HT-29 (cell line): ENCODE data around the gene MYCBP2. TPM values are rescaled to one million over a fixed set of nuclear protein-coding genes. Genes with fewer than 3 reads are reported as not detected.

ENCODE experiments used
- DNase-seq: peaks from one replicate; pipeline ENCODE4 v3.0.0-alpha.2; 2015; ENCODE audit warnings: low spot score
- total RNA-seq: library from RNA; depleted of rRNA; stranded (reverse); fragments of >200 nt; shearing (Covaris generic); gene quantifications from 2 replicates; pipeline ENCODE4 v1.2.3, GENCODE V29; 2014

MYCBP2 gene
- total RNA-seq, 1 experiment from 2014 or later, result 54.9 TPM

DNA sequence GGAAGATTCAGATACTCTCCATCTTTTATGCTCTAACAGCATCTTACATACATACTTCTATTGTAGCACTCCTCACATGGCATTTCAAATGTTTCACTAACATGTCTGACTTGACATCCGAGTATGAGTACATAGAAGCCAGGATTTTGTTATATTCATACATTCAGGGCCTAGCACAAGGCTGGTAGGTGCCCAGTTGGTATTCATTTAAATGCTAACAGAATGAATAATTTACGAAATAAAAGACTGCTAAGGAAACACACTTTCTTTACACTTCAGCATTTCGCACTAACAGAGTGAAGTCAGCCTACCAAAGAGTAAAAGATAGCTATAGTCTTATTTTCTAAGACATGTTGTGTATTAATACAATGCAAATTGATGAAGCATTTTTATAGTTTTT, 232.1 kb downstream of the MYCBP2 start:
- DNase-seq, result no peak

DNA sequence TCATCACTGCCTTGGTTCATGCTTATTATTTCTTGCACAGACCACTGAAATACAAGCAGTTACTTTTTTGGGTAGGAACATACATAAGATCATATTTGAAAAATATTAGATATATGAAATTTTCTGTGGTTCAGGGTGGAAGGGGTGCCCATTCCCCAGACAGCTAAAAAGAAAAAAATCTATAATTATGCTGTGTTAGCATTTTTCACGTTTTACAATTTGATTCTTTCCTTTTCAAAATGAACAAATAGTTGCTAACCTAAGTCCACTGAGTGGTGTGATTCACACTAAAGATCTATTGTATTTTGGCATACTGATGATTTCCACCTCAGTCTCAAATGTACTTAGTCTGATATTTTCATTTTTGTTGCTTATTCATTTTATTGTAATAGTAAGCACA, 233.2 kb downstream of the MYCBP2 start:
- no peak for DNase-seq

DNA sequence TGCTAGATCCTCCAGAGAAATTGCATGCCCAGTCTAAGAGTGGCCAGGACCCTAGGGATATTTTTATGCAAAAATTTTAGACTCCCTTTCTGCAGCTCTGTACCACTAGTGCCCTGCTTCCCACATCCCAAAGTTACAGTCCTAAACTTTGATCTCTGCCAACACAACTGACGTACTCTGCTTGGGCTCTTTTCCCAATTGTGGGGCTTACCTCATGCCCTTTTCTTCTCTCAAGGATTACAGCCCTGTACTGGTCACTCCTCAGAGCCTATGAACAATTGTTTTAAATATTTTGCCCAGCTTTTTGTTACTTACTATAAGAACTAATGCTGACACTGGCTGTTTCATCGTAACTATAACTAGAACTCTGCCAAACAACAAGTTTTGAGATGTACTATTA, 242.1 kb downstream of the MYCBP2 start:
- no peak for DNase-seq

DNA sequence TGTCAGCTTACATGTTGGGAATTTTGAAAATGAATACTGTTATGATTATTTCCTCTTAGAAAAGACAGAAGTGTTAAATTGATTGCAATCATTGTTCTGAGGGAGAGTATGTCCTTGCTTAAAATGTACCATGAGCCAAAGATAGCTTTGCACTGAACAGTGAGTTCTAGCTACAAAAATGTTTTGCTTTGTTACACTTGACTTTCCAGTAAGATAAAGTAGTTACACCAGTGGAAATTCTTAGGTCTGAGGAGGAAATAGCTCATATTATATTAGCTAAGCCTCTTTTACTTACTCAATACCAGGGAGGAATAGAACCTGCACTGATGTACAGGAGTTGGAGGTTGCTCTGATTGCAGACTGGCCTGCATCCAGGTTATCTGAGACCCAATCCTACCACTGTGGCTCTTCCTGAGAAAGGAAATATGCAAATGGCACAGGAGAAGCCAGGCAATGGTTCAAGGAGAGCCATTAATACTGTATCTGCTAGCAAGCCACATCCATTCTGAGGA, 246.9 kb downstream of the MYCBP2 start:
- no peak for DNase-seq

DNA sequence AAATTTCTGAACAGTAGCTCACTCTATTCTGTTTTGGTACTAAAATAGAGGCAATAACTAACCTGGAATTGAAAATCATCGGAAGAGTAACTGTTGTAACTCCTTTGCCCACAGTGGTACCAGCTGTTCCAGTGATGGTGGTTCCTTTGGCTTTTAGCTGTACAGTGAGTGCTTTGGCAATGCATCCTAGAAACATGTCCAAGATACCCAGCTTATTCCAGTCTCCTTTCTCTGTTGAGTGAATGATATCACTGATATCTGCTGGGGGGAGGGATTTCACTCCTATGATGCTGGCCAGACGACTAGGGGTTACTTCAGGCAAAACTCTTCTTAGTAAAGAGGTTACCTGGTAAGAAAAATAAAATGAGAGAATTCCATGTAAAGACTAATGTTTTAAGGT, 259.4 kb downstream of the MYCBP2 start:
- DNase-seq, result no peak

DNA sequence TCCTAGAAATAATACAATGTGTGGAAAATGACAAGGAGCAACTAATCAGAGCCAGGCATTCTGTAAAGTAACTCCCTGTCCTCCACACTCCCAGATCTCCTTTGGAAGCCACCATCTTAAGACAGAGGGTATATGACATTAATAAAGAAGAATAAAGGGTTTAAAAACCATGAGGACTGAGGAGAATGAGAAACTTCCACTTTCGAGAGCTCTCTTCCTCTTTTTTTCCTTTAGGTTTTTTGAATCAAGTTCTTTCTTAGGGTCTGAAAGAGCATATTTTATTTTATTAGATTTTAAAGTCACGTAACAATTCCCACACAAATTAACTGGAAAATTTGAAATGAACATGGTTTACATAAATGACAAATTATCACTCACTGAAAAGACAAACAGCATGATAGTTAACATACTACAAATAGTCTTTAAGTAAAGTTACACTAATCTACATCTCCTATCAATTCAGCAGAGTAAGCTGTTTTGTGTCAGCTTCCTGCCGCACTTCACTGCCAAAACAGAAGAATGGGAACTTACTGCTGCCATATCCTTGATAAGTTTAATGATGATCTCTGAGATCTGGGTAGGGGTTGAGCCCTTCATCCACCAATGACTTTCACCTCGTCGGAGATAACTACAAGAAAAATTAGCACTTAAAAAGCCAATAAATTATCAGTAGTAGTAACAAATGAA, 261.3 kb downstream of the MYCBP2 start:
- no peak for DNase-seq

DNA sequence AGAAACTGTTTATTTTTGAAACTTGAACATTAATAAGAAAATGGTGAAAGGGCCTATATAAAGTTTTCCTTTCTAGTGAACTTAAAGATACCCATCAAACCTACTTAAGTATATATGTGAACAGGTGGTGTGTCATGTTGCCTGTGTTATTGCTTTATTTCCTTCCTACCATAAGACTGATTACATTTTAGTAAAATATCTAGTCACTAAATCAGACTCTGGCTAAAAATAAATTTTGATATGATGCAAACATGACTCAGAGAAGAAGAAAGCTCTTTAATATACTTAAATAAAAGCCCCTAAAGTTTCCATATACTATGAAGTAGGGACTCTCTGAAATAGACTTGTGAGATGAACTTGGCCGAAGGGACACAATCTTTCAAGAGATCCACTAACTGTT, 264.8 kb downstream of the MYCBP2 start:
- no peak for DNase-seq

DNA sequence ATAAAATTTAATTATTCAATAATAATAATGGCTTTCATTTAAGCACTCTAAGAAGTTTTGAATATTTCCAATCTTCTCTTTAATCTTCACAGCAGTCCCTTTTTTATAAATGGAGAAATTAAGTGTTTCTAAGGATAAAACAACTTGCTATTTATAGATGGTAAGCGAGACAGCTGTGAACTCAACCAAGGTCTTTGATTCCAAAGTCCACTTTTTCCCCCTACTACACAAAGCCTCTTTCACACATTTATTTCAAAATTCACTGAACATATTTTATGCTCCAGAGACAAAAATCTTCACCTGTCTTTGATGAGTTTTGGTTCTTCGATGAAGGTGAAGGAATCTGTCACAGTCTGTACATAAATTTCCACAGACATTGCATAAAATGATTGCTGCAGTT, 265.5 kb downstream of the MYCBP2 start:
- no peak for DNase-seq

DNA sequence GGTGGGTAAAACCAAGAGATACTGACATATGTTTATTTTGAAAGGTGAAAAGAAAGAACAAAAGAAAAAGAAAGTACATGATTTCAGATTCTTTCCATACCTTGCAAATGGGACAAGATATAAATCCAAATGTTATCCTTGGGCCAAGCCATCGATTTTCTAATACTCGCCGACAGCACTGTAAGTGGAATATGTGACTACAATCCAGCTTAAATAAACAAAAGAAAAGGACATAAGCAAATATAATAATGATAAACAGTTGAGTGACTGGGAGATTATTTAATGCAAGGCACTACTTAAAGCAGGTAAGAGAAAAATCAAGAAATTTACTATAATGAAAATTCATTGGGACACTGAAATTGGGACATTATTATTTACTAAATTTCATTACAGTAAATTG, 270.0 kb downstream of the MYCBP2 start:
- no peak for DNase-seq

DNA sequence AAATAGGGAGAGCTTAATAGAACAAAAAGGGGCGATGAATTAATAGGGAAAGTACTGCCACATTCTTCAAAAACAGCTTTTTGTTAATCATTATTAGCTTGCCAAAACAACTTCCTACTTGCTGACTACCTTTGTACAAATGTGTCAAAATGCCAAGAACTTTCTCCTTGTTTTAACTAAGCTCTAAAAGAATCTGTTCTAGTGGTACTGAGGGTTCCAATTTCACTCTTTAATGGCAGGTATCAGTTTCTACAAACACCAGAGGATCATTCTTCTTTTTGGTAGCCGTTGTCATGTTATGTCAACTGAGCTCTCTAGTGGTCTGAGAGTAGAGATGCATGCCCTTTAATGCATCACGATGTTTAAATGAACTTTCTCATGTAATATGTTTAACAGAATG, 270.5 kb downstream of the MYCBP2 start:
- DNase-seq, result no peak

DNA sequence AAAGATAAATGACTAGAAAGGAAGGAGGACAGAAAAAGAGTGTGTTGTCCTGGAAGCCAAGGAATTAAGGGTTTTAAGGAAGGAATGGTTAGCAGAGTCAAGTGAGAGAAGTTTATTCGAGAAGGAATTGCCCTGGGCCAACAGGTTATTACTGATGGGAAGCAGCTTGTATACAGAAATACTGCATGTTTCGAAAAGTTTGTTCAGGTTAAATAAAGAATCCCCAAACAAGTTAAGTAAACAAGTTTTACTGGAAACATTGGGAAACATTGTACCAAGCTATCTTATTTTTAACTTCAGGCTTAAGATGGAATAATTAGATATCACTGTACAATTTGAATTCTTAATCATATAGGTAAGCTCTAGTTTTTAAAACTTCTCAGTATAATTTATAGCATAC, 271.7 kb downstream of the MYCBP2 start:
- DNase-seq, result no peak

DNA sequence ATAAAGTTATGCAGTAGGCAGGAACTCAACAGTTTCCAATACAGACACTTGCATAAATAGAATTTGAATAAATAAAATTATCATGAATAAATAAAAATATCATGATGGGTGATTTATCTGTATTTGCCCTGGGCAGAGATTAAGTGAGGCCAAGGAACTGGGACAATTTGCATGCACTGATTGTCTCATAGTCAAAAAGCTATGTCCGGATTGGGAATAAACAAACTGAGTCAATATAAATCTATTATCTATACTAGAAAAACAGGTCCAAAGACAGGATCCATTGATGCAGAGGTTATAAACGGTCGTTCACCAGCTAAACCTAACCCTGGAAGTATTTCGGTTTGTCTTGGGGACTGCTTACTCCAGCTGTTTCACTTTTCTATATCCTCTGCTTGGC, 273.7 kb downstream of the MYCBP2 start:
- DNase-seq, result no peak

DNA sequence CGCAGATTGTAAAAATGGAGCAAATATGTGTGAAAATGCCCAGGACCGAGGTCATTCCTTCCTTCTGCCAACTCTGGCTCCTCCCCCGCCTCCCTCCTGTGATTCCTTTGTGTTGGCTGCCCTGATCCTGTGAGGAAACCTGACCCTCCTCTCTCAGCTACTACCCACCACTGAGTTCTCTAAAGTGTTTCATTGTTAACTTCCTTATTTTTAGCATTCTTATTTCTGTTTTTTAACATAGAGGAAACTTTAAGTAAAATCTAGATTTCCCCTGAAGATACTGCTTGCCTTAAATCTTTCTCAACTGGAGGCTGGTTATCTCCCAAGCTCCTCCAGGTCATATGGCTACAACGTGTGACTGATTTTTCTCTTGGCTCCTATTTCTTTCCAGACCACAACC, 278.2 kb downstream of the MYCBP2 start:
- DNase-seq, result no peak

DNA sequence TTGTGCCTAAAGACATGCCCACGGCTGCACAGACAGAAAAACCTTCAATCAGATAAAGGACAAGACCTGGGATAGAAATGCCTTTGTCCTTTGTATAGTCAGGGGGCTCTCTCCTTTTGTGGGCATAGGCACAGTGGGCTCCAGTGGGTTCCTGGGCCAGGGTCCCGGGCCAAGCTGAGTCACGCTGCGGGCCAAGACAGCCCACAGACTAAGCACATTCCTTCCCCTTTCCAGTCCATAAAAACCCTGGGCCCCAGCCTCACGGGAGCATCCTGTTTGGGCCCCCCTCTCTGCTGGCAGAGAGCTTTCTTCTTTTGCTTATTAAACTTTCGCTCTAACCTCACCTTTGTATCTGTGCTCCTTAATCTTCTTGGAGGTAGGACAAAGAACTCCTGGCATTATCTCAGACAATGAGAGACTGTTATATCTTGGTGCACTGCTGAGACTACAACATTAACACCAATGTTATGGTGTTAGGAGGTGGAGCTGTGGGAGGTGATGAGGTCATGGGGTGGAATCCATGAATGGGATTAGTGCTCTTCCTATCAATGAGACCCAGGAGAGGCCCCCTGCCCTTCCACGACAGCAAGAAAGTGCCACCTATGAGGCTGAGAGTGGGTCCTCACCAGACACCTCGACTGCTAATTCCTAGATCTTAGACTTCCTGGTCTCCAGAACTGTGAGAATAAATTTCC, 279.1 kb downstream of the MYCBP2 start:
- DNase-seq, result no peak

DNA sequence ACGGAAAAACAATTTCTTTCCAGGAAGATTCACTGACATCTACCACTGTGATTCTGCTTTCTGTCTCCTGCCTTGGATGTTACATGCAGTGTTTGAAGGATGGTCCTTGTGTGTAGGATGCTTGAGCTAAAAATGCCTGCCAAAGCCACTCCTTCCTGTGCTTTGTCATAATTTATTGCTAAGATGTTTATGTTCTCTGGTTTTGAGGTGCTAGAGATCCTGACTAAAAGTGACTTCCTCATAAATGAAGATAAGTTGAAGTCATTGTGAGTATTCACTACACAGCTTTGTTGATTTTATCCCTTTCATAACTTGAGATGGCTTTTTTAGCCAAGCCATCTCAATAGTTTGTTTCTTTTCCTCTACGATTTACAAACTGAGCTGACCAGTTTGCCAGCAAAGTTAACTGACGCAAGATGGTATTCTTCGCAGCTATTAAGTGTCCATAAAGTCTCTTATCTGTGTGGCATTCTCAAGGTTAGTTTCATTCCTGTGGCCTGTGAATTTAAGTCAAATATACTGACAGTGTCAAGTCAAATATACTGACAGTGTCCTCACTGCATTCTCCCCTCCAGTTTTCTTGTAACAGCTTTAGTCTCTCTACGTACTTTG, 284.2 kb downstream of the MYCBP2 start:
- DNase-seq, result no peak

DNA sequence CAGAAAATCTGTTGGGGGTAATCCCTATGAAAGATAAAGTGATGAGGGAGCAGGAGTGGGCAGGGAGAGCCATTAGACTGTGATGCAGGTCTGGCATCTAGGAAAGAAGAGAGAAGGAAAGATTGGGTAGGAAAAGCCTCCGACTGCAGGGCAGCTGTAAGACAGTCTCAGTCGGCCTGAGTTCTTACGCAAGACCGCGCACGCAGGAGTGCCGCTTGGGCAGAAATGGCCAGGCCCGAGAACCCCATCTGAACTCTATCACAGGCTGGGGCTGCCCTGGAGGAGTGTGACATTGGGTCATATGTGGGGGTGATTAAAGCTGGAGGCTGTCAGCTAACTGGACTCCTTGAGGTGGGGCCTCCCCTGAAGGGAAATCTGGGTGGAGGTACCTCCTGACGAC, 286.1 kb downstream of the MYCBP2 start:
- DNase-seq, result no peak

DNA sequence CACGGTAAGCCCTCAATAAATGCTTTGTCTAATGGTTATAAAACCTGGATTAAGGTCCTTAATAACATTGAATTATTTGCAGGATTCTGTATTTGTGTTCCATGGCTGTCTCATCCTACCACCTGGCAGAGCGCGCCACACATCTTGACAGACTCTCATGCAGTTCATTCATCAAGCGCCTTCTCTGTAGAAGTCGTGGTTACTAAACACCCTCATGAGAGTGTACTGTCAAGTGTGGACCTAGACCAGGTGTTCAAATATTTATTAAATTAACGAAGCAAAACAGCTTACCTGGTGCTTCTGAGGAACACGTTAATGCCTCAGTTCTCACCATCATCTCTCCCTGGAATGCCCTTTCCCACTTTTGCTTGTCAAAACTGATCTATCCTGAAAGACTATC, 286.8 kb downstream of the MYCBP2 start:
- no peak for DNase-seq

DNA sequence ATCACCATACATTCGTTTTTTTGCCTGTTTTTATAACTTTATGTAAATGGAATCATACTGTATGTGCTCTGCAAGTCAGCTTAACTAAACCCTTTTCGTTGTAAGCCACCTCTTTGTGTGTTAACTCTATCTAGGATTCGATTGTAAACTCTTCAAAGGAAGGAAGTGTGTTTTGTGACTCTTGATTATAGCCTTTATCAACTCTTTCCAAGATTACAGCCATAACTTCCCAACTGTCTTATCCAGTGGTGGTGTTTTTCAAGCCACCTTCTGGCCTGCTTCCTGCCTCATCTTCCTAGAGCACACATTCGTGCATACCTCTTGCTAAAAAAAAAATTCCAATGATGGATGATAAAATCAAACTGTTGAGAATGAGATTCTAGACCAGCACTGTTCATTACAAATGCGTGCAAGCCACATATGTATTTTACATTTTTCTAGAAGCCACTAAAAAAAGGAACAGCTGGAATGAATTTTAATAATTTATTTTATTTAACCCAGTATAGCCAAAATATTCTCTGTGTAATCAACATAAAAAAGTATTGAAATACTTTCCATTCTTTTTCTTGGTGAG, 287.9 kb downstream of the MYCBP2 start:
- DNase-seq, result no peak

DNA sequence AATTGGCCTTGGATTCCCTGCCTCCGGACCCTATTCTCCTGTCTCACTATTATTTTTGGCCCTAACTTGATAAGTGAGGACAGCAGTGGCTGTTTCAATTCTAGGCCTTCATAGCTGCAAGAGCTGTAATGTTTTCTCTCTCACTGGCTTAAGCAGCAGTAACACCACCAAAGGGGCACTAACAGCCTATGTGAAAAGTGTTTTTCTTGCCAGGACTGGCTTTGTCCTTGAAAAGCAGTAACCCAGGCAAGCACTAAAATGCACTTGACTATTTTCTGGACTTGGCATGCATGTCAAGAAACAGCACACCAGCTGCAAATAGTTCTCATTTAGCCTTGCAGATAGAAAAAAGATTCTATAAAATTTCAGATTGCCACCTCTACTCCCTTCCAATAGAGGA, 290.6 kb downstream of the MYCBP2 start:
- DNase-seq, result no peak

DNA sequence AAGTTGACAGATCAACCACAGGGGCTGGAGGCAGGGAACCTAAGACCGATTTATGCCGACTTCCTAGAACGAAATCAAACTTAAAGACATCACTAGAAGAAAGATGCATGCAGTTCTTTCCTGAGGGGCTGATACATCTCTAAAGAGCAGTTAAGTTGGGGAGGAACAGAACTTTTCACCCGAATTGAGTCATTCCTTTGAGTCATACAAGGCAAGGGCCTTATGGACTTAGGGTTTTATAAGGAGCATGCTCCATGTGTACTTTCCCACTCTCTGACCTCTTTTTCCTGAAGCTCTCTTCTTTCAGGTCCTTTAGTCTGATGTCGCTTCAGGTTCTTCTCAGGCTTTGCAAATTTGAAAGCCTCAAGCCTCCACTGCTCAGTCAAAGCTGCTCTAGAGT, 292.0 kb downstream of the MYCBP2 start:
- no peak for DNase-seq

DNA sequence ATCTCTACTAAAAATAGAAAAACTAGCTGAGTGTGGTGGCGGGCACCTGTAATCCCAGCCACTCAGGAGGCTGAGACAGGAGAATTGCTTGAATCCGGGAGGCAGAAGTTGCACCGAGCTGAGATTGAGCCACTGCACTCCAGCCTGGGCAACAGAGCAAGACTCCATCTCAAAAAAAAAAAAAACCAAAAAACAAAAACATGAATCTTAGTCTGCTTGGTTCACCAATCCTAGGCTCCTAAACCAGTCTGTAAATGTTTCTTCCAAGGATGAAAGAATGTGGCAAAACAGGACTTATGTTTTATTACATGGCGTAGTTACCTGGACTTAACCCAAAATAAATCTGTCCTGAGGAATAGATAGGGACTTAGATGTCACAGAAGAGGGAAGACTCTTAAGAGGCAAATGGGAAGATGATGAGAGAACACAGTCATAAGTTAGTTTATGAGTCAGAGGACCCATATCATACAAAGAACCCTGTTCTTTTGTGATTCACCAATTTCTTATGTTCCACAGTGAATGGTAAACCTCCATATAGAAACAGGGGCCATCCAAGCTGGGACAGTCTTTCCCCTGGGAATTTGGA, 293.1 kb downstream of the MYCBP2 start:
- no peak for DNase-seq

DNA sequence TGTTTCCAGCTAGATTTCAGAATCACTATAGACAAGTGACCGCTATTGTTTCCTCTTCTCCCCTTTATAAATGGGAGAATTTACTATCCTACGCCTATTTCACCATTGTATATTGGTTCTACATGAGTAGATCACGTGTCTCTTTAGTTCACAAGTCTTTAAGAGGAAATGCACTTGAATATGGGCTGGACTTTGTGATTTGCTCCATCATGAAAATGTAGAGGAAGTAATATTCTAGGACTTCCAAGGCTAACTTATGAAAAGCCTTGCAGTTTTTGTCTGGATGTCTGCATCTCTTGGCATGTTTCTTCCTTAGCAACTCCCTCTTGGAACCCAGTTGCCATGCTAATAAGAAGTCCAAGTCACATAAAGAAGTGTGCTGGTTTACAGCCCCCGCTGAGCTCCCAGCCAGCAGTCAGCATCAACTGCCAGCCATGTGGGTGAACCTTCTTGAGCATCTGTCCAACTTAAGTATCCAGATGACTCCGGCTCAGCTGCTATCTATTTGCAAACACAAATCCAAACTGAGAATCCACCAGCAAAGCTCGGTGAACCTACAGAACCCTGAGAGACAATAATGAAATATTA, 295.1 kb downstream of the MYCBP2 start:
- DNase-seq, result no peak
